Smooth muscle cell (in vitro differentiated cells): Measurements from ENCODE around the gene FCN3. TPM values are rescaled to one million over a fixed set of nuclear protein-coding genes. Genes with fewer than 3 reads are reported as not detected.
"Not testable (repeated sequence)": the region's sequence is repeated elsewhere in the genome, so short reads cannot be mapped to it uniquely, and the experiment has no call there.

Experiments used
- DNase-seq: peaks from one replicate; lab custom pipeline; 2025; ENCODE audit not compliant: unreplicated experiment; lab: John Stamatoyannopoulos, UW
- H2AFZ ChIP-seq: fragments of 200-600 bp; sonication (generic); 2 replicates; pipeline ENCODE4 v1.6.0; 2016; ENCODE audit warnings: antibody characterized with exemption, low read depth, mild to moderate bottlenecking
- H3F3A ChIP-seq: fragments of 200-600 bp; sonication (generic); 2 replicates; pipeline ENCODE4 v1.6.0; 2017; ENCODE audit warnings: antibody characterized with exemption, low read depth
- H3K27ac ChIP-seq: fragments of 200-600 bp; sonication (generic); 2 replicates; pipeline ENCODE4 v1.5.1; 2016; ENCODE audit warnings: low read depth, mild to moderate bottlenecking
- H3K27me3 ChIP-seq: fragments of 200-600 bp; sonication (generic); 2 replicates; pipeline ENCODE4 v1.6.1; 2016; ENCODE audit warnings: low read depth, mild to moderate bottlenecking
- H3K36me3 ChIP-seq: fragments of 200-600 bp; sonication (generic); 2 replicates; pipeline ENCODE4 v1.5.1; 2016; ENCODE audit warnings: low read depth
- H3K4me1 ChIP-seq: fragments of 200-600 bp; sonication (generic); 2 replicates; pipeline ENCODE4 v1.5.1; 2016; ENCODE audit warnings: low read depth
- H3K4me2 ChIP-seq: fragments of 200-600 bp; sonication (generic); 2 replicates; pipeline ENCODE4 v1.6.0; 2016; ENCODE audit warnings: mild to moderate bottlenecking
- H3K4me3 ChIP-seq: fragments of 200-600 bp; sonication (generic); 2 replicates; pipeline ENCODE4 v1.5.1; 2016; ENCODE audit warnings: mild to moderate bottlenecking
- H3K79me2 ChIP-seq: fragments of 200-600 bp; sonication (generic); 2 replicates; pipeline ENCODE4 v1.6.0; 2016; ENCODE audit warnings: low read depth, mild to moderate bottlenecking
- H3K9ac ChIP-seq: fragments of 200-600 bp; sonication (generic); 2 replicates; pipeline ENCODE4 v1.6.0; 2016; ENCODE audit warnings: low read depth
- H3K9me3 ChIP-seq: fragments of 200-600 bp; sonication (generic); replicated peaks from 2 replicates; pipeline ENCODE4 v1.5.1; 2016; ENCODE audit warnings: low read depth
- H4K20me1 ChIP-seq: fragments of 200-600 bp; sonication (generic); 2 replicates; pipeline ENCODE4 v1.6.0; 2016; ENCODE audit warnings: low read depth
- CTCF ChIP-seq: fragments of 200-600 bp; sonication (generic); IDR thresholded peaks from 2 replicates; pipeline ENCODE4 v1.5.1; 2017; ENCODE audit warnings: borderline replicate concordance, mild to moderate bottlenecking, antibody characterized with exemption; ENCODE audit not compliant: insufficient read depth, poor library complexity, severe bottlenecking
- WGBS: methylation state at CpG from one replicate; pipeline ENCODE4 v1.1.7; 2016; ENCODE audit warnings: low lambda C conversion rate; 5-methylcytosine and 5-hydroxymethylcytosine counted together
- polyA plus RNA-seq: library from polyadenylated mRNA; unstranded; fragments of >200 nt; fragmentation: Nextera tagmentation; extraction: Ambion mirVana; gene quantifications from 2 replicates; pipeline ENCODE4 v1.2.1, GENCODE V29; 2016
- total RNA-seq: library from RNA; depleted of rRNA; stranded (reverse); fragments of >200 nt; gene quantifications from 2 replicates; pipeline ENCODE4 v1.2.3, GENCODE V29; 2014

The FCN3 gene
- total and polyA plus RNA-seq, 2 experiments from 2014 or later: not detected

- no peak for DNase-seq
- H3K4me3 ChIP-seq: no peak overlapping the region
Measured at GRCh38 chr1:27406362-27406680, 31.7 kb upstream of the FCN3 start.

GRCh38 chr1:27405598-27406361, 31.2 kb upstream of the FCN3 start:
- H3F3A ChIP-seq, DNase-seq, H2AFZ ChIP-seq, H3K36me3 ChIP-seq, H3K79me2 ChIP-seq, H3K9ac ChIP-seq, H4K20me1 ChIP-seq, H3K9me3 ChIP-seq, H3K27me3 ChIP-seq, H3K4me3 ChIP-seq: not testable (repeated sequence)
- H3K4me2 ChIP-seq: peak overlapping the region; percentile 58
- peaks cover 36% of the 10 kb centered on the region for H3K4me1 ChIP-seq
- 49% methylated on average over 18 of the region's 18 CpGs for WGBS
- H3K27ac ChIP-seq: peak overlapping the region; percentile 35

More at GRCh38 chr1:27406362-27406680, 31.7 kb upstream of the FCN3 start:
- Histone ChIP-seq H4K20me1 (no peaks in the 10 kb centered on the region), H3K27me3 (no peaks in the 10 kb centered on the region), H3K36me3 (no peaks in the 10 kb centered on the region), H2AFZ (no peak overlapping the region), H3K79me2 (no peaks in the 10 kb centered on the region), H3K9ac (no peak overlapping the region), H3K4me2 (no peak overlapping the region), H3K27ac (peak overlapping the region; percentile 35), H3F3A (peaks cover 8% of the 10 kb centered on the region), H3K9me3 (no peaks in the 10 kb centered on the region), H3K4me1 (peaks cover 36% of the 10 kb centered on the region)
- WGBS: 51% methylated on average over 4 of the region's 4 CpGs
- no peak for TF ChIP-seq CTCF

- Histone ChIP-seq H3K4me3 (no peak overlapping the region), H3K9ac (no peak overlapping the region), H2AFZ (no peak overlapping the region), H4K20me1 (no peaks in the 10 kb centered on the region), H3K4me2 (peak overlapping the region; percentile 58), H3K27me3 (no peaks in the 10 kb centered on the region), H3F3A (peaks cover 8% of the 10 kb centered on the region), H3K79me2 (no peaks in the 10 kb centered on the region), H3K36me3 (no peaks in the 10 kb centered on the region), H3K4me1 (peaks cover 36% of the 10 kb centered on the region), H3K27ac (peak overlapping the region; percentile 18), H3K9me3 (no peaks in the 10 kb centered on the region)
- DNase-seq: no peak
- WGBS: 27% methylated on average over 13 of the region's 13 CpGs
- TF ChIP-seq CTCF: no peak
Measured at GRCh38 chr1:27405074-27405473, 30.4 kb upstream of the FCN3 start.

GRCh38 chr1:27403931-27404330, 29.3 kb upstream of the FCN3 start:
- Histone ChIP-seq H3K4me3 (no peak overlapping the region), H3K9me3 (no peaks in the 10 kb centered on the region), H3K36me3 (no peaks in the 10 kb centered on the region), H3K4me1 (peaks cover 36% of the 10 kb centered on the region), H3K79me2 (no peaks in the 10 kb centered on the region), H3K9ac (no peak overlapping the region), H3K27ac (peak overlapping the region; percentile 18), H3K27me3 (no peaks in the 10 kb centered on the region), H3F3A (peaks cover 8% of the 10 kb centered on the region), H4K20me1 (no peaks in the 10 kb centered on the region), H3K4me2 (no peak overlapping the region), H2AFZ (no peak overlapping the region)
- no peak for TF ChIP-seq CTCF
- DNase-seq: no peak
